Umbilical cord (tissue), 2 donors: ENCODE data around the gene ELOVL6. TPM values are rescaled to one million over a fixed set of nuclear protein-coding genes. Genes with fewer than 3 reads are reported as not detected.
A peak's percentile ranks its signal among the peaks of the same experiment; 100 is the strongest.
"Not testable (repeated sequence)": the region's sequence is repeated elsewhere in the genome, so short reads cannot be mapped to it uniquely, and the experiment has no call there.

Source experiments
- DNase-seq: peaks from one replicate; pipeline ENCODE4 v3.0.0-alpha.2; 2015; ENCODE audit warnings: low spot score
- total RNA-seq: library from RNA; depleted of rRNA; stranded (reverse); fragments of >200 nt; gene quantifications from one replicate; pipeline ENCODE4 v1.2.3, GENCODE V29; 2014; ENCODE audit warnings: low replicate concordance; ENCODE audit not compliant: insufficient read depth

Gene ELOVL6, protein sequence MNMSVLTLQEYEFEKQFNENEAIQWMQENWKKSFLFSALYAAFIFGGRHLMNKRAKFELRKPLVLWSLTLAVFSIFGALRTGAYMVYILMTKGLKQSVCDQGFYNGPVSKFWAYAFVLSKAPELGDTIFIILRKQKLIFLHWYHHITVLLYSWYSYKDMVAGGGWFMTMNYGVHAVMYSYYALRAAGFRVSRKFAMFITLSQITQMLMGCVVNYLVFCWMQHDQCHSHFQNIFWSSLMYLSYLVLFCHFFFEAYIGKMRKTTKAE
- 7.9 TPM for total RNA-seq

GRCh38 chr4:110198435-110199416 is at the start of gene ELOVL6:
ELOVL6 (minus strand) TSS chr4:110198615; CDS start chr4:110198335, 280 bp downstream.
- DNase-seq = peak; percentile 88

- DNase-seq = no peak
Measured at GRCh38 chr4:110248100-110248499, 49.7 kb upstream of the ELOVL6 start.

DNA sequence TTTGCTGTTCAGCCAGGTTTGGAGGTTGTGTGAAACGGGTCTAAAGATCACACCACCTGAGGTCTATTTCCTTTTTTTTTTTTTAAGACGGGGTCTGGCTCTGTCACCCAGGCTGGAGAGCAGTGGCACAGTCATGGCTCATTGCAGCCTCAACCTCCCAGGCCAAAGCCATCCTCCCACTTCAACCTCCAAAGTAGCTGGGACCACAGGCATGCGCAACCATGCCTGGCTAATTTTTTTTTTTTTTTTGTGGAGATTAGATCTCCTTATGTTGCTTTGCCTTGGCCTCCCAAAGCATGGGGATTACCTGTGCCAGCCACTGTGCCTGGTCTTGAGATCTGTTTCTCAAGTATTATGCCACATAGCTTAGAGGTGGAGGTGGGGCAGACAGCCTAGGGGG is 49.2 kb upstream of the ELOVL6 start:
- DNase-seq = no peak

GRCh38 chr4:110245577-110245976 is 47.2 kb upstream of the ELOVL6 start:
- peak; percentile 8 for DNase-seq

- DNase-seq = no peak
Measured at GRCh38 chr4:110236324-110236723, 37.9 kb upstream of the ELOVL6 start.

- not testable (repeated sequence) for DNase-seq
Measured at GRCh38 chr4:110233581-110233980, 35.2 kb upstream of the ELOVL6 start.

GRCh38 chr4:110231869-110232268 is 33.5 kb upstream of the ELOVL6 start:
- DNase-seq = no peak

DNA sequence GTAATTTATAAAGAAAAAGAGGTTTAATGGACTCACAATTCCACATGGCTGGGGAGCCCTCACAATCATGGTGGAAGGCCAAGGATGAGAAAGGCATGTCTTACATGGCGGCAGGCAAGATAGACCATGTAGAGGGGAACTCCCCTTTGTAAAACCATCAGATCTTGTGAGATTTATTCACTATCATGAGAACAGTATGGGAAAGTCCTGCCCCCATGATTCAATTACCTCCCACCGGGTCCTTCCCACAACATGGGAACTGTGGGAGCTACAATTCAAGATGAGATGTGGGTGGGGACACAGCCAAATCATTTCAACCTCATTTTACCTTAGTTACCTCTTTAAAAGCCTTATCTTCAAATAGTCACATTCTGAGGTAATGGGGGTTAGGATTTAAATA is 30.9 kb upstream of the ELOVL6 start:
- no peak for DNase-seq

DNA sequence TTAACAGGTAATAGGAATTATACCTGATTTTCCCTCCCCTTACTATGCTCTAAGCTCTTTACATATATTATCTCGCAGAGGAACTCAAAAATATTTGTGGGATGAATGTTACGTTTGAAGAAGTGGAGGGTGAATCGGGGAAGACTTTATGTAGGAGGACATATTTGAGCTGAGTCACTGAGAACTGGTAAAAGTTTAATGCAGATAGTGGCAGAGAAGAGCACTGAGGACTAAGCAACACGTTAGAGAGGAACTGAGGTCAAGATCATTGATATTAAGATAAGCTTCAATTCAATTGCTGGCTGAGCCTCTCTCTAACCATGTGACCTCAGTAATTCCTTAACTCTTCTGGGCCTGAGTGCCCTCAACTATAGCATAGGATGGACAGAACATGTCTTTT is 26.4 kb upstream of the ELOVL6 start:
- DNase-seq = no peak

DNA sequence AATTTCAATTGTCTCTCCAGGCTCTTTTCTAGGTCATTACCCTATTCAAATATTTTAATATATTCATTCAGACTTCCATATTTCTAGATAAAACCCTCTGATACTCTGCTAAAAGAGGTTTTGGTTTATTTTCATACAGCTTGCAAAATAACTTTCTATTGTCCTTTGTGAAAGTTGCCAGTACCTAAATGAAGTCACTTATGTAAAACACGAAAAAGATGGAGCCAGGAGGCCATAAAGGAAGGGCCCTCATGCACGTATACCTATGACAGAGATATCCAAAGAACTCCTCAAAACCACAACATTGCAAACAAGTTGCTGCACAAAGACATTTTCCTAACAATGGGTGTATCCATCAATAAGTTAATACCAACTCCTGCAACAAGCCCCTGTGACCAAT is 25.7 kb upstream of the ELOVL6 start:
- DNase-seq = no peak

- DNase-seq = not testable (repeated sequence)
Measured at GRCh38 chr4:110218935-110219334, 20.5 kb upstream of the ELOVL6 start.

DNA sequence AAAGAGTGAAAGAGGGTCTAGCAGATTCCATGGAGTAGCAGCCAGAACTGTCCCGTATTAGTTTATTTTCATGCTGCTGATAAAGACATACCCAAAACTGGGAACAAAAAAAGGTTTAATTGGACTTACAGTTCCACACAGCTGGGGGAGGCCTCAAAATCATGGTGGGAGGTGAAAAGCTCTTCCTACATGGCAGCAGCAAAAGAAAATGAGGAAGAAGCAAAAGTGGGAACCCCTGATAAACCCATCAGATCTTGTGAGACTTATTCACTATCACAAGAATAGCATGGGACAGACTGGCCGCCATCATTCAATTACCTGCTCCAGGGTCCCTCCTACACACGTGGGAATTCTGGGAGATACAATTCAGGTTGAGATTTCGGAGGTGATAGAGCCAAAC is 18.8 kb upstream of the ELOVL6 start:
- DNase-seq = not testable (repeated sequence)

GRCh38 chr4:110216129-110216528 is 17.7 kb upstream of the ELOVL6 start:
- DNase-seq = peak; percentile 50

DNA sequence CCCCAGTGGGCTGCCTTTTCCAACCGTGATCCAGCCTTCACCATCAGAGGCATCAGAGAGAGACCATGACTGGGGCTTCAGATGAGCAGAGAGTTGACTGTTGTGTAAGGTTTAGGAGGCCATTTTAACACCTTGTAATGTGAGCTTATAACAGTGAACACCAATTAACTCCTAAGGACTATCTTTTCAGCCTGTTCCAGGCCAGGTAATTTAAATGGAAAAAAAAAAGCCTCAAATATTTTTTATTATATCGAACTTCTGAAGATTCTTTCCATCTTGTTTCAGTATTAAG is 13.3 kb upstream of the ELOVL6 start:
- no peak for DNase-seq

DNA sequence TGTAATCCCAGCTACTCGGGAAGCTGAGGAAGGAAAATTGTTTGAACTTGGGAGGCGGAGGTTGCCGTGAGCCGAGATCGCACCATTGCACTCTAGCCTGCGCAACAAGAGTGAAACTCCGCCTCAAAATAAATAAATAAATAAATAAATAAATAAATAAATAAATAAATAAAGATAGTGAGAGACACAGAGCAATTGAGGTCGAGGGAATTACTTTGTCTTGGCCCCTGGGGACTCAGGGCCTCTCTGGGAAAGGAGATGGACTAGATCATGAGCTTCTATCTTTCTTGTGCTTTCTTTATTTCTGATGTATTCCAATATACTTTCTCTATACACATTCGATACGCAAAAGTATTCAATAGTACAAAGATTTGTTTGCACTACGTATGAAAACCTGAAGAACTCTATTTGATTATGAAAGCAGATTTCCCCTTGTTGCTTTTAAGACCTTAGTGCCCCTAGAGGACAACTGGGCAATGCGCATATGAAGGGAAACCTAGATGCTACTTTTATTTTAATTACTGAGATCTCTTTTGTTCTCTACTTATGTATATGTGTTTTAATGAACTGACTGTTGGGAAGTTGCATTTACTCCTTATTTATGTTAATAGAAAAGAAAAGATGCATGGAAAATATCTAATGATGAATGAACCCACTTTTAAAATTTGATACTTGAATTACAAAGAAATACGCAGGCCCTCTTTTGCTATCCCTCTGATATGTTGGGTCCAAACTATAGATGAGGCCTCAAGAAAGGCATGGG is 12.8 kb upstream of the ELOVL6 start:
- peak; percentile 51 for DNase-seq

GRCh38 chr4:110208419-110208818 is 10.0 kb upstream of the ELOVL6 start:
- DNase-seq = no peak

GRCh38 chr4:110207233-110207632 is 8.8 kb upstream of the ELOVL6 start:
- DNase-seq = no peak

DNA sequence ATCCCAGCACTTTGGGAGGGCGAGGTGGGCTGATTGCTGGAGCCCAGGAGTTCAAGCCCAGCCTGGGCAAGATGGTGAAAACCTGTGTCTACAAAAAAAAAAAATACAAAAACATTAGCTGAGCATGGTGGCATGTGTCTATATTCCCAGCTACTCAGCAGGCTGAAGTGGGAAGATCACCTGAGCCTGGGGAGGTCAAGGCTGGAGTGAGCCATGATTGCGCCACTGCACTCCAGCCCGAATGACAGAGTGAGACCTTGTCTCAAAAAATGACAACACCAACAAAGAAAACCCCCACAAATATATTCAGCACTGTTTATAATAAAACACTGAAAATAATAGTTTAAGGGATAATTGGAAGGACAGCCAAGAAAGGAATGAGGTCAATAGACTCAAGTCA is 3.6 kb upstream of the ELOVL6 start:
- no peak for DNase-seq

DNA sequence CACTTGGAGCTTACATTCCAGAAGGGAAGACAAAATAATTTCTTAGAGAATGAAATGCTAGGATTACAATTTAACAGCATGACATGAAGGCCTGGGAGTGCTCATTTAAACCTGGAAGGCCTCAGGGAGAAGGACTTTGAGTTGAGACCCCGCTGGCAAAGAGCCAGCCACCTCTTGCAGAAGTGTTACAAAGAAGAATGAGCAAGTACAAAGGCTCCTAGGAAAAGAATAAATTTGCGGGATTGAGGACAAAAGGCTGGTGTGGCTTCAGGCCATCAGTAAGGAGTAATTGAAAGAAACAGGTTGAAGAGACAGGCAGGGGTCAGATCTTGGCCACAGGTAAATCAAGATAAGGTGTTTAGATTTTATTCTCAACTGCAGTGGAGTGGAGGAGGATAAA is 3.1 kb upstream of the ELOVL6 start:
- DNase-seq = no peak

- DNase-seq = no peak
Measured at GRCh38 chr4:110200689-110201088, 2.3 kb upstream of the ELOVL6 start.

- DNase-seq = peak; percentile 56
Measured at GRCh38 chr4:110198049-110198434, 373 bp downstream of the ELOVL6 start.

GRCh38 chr4:110197529-110198042 is 829 bp downstream of the ELOVL6 start:
- DNase-seq = peak; percentile 82
